Measurements from ENCODE around the gene TEAD1. TPM values are rescaled to one million over a fixed set of nuclear protein-coding genes. Genes with fewer than 3 reads are reported as not detected.

Gene TEAD1
- total and polyA plus RNA-seq, 9 of the 15 experiments (the other 6 are each of a cell fraction or from before 2014, with no cell fraction given) = 1.7 to 17.7 (median 10.8) TPM

DNA sequence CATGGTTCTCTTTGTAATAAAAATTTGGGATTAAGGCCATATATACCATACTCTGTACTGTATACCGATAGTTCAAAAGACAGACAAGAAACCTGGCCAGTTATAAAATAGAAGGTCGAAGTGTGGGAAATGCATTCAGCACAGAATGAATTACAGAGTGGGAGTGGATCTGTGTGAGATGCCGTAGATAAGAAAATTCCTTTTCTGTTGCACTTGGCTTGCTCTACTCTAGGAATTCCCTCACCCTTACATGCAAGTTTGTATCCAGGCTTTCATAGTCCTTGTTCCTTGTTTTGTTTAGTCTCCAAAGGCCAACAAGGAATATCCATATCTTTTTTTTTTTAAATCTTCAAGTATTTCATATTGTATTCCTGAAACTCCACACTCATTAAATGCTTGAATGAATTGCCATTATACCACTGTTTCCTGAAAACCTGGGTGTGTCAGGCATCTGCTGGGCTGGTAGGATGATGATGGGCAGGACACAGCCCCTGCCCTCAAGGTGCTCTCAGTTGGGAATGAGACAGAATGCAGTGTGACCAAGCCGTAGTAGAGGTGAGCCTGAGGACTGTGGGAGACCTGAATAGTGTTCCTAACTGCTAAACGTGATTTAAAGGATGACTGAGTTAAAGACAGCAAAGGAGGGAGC is 53.5 kb downstream of the TEAD1 start:
- POLR2A ChIA-PET = interaction anchor here (1.3 kb wide), 1 partner anchor 29 kb away, joined by 4 read pairs; no protein-coding TSS in a partner anchor
- intact Hi-C loops (cut with micrococcal nuclease) (no loop called here), in situ Hi-C loops (cut with MboI) (no loop called here)

More for the DNA sequence above, 53.5 kb downstream of the TEAD1 start:
- Histone ChIP-seq H3K4me2 (ENCODE audit: insufficient read depth, low read length) (no peak overlapping the region), H4K20me1 (replicated peaks; ENCODE audit: control insufficient read depth, insufficient read depth, low read length) (no peaks in the 10 kb centered on the region), H3K4me3 (no peak overlapping the region), H2AFZ (ENCODE audit: low read depth, low read length) (no peak overlapping the region), H3K27me3 (ENCODE audit: control insufficient read depth in 2 of 2, insufficient read depth in 2 of 2, low read length in 2 of 2) (no peaks in the 10 kb centered on the region), H3K9me1 (ENCODE audit: control insufficient read depth, insufficient read depth, low read length) (peaks cover 3% of the 10 kb centered on the region), H3K27ac (ENCODE audit: extremely low read depth, low read depth, low read length) (no peak overlapping the region), H3K9ac (ENCODE audit: insufficient read depth in 1 of 2, low read depth in 2 of 2, low read length in 2 of 2) (no peak overlapping the region), H3K36me3 (ENCODE audit: control insufficient read depth, insufficient read depth, low read length) (no peaks in the 10 kb centered on the region), H3K79me2 (ENCODE audit: control insufficient read depth, insufficient read depth, low read length) (peaks cover 7% of the 10 kb centered on the region; the same call in 2 of the 3 replicates), H3K4me1 (replicated peaks in 1 of 2; ENCODE audit: control insufficient read depth in 2 of 2, insufficient read depth in 2 of 2, low read length in 2 of 2) (peaks cover 20 to 34% of the 10 kb centered on the region in 2 experiments), H3K9me3 (replicated peaks; ENCODE audit: control insufficient read depth, insufficient read depth, low read depth, low read length) (no peaks in the 10 kb centered on the region)
- 57% methylated on average over 5 of the region's 5 CpGs for WGBS (ENCODE audit: insufficient coverage, low coverage, missing lambda C conversion rate)
- CTCF ChIA-PET (ENCODE audit: low intra/inter-chr PET ratio) = no interaction called here
- TF ChIP-seq CC2D1A (IDR thresholded peaks at IDR 0.05) (no peak), GABPB2 (CRISPR knock-in tag; conservative IDR thresholded peaks at IDR 0.05) (no peak), ZNF717 (CRISPR knock-in tag; IDR thresholded peaks at IDR 0.05) (no peak), HNRNPLL (IDR thresholded peaks at IDR 0.05; ENCODE audit: low read depth, low read length, poor library complexity, severe bottlenecking) (no peak), STAT5B (CRISPR knock-in tag; IDR thresholded peaks at IDR 0.05) (no peak), PCBP2 (IDR thresholded peaks at IDR 0.05; ENCODE audit: low read depth, low read length, poor library complexity, severe bottlenecking) (no peak), GABPB1 (CRISPR knock-in tag; IDR thresholded peaks at IDR 0.05) (no peak), ZNF124 (CRISPR knock-in tag; IDR thresholded peaks at IDR 0.05) (no peak)
- TF ChIP-seq, protein P1, sequence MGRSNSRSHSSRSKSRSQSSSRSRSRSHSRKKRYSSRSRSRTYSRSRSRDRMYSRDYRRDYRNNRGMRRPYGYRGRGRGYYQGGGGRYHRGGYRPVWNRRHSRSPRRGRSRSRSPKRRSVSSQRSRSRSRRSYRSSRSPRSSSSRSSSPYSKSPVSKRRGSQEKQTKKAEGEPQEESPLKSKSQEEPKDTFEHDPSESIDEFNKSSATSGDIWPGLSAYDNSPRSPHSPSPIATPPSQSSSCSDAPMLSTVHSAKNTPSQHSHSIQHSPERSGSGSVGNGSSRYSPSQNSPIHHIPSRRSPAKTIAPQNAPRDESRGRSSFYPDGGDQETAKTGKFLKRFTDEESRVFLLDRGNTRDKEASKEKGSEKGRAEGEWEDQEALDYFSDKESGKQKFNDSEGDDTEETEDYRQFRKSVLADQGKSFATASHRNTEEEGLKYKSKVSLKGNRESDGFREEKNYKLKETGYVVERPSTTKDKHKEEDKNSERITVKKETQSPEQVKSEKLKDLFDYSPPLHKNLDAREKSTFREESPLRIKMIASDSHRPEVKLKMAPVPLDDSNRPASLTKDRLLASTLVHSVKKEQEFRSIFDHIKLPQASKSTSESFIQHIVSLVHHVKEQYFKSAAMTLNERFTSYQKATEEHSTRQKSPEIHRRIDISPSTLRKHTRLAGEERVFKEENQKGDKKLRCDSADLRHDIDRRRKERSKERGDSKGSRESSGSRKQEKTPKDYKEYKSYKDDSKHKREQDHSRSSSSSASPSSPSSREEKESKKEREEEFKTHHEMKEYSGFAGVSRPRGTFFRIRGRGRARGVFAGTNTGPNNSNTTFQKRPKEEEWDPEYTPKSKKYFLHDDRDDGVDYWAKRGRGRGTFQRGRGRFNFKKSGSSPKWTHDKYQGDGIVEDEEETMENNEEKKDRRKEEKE (IDR thresholded peaks at IDR 0.05; ENCODE audit: borderline replicate concordance in 1 of 2, control insufficient read depth in 1 of 2, low read depth in 2 of 2, low read length in 1 of 2) = no peak
- no peak for FAIRE-seq
- no TSS peak for BruUV-seq (replicated peaks)
- ATAC-seq = no peak
- no peak for DNase-seq (ENCODE audit: extremely low read depth in 1 of 4, low spot score in 3 of 4)
